GM12801 (cell line): ENCODE data around the gene ZNF70.

Experiments
- CTCF ChIP-seq: IDR thresholded peaks from one replicate; pipeline ENCODE4 v1.5.1; 2011; ENCODE audit warnings: control low read depth; ENCODE audit not compliant: insufficient read length; ENCODE audit errors: extremely low read depth

Gene ZNF70

DNA sequence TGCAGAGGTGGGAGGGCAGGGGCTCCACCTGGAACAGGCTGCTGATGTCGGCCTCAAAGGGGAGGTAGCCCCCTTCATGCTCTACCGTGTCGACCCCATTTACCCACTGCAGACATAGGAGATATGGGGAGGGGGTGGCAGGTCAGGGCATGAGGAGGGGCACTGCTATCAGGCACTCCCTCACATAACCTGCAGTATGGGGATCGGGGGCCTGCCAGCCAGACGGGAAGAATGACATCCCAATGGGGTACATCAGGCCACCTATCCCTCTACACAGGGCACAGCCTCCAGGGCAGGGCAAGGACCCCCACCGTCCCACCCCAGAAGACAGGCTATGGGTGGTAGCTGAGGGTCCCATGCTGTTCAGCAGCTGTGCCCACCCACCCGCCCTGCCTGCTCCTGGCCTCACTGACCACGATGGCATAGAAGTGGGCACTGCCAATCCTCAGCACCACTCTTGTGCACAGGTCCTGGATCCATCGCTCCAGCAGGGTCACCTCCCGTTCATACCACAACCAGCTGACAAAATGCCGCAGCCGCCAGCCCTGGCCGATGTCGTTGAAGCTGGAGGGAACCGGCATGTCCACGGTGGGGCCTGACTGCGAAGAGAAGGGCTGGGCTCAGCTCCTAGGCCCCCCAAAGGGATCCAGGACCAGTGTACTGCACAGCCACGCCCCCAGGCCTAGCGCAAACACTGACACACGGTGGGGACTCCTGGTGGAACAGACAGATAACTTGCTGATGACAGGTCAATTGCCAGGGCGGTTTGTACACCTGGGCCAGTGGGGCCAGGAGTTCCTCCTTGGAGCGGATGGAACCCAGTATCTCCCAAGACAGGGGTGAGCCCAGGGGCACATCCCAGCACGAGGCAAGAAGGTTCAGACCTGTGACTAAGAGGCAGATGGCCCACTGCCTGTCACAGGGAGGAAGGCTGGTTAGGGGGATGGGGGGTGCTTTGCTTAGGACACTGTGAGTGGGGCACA is 36.0 kb downstream of the ZNF70 start:
- TF ChIP-seq CTCF = no peak

DNA sequence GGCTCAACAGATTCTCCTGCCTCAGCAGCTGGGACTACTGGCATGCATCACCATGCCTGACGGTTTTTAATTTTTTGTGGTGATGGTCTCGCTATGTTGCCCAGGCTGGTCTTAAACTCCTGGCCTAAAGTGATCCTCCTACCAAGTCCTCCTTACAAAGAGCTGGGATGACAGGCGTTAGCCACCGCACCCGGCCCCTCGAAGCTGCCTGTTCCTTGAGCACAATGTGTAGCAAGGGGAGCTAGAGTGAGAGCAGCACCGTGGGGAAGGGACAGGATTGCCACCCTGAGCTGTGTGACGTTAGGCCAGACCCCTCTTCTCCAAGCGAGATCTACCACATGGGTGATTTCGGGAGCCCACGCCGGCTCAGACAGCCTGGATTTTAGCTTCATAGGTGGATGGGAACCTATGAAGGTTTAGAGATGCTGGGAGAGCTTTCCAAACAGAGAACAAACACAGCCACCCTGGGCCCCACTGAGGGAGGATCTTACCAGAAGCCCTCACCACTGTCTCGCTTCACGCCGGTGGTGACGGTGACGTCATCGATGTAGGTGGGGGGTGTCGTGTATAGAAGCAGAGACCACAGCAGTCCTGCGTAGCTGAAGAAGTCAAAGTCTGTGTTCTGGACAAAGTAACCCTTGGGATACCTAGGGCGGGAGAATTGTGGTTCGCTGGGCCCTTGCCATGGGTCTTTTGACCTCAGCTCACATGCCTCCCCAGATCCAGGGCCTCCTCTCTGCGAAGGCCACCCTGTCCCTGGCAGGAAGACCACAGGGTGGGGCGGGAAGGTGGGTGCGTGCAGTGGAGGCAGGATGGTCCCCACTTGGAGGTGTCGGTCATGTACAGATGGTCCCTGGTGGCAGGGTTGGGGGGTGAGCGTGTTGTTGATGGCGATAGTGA is 37.0 kb downstream of the ZNF70 start:
- TF ChIP-seq CTCF = no peak

GRCh38 chr22:23712256-23712655 is 38.7 kb downstream of the ZNF70 start:
- TF ChIP-seq CTCF = no peak

- no peak for TF ChIP-seq CTCF
Observed at GRCh38 chr22:23709107-23709506, 41.8 kb downstream of the ZNF70 start.

DNA sequence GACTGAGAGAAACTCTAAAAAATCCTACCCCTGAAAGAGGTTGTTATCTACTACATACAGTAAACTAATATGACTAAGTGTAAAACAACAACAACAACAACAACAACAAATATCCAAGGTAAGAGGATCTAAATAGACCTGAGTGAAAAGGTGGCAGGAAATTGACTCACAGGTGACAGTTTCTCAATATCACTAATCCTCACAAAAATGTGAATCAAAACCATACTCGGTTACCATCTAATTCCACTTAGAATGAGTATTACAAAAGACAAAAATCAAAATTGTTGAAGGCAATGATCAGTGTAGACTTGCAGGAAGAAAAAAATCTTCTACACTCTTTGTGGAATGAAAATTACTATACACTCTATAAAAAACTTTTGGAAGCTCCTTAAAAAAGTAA is 42.6 kb downstream of the ZNF70 start:
- TF ChIP-seq CTCF = no peak

- TF ChIP-seq CTCF = no peak
Observed at GRCh38 chr22:23705358-23705757, 45.6 kb downstream of the ZNF70 start.

DNA sequence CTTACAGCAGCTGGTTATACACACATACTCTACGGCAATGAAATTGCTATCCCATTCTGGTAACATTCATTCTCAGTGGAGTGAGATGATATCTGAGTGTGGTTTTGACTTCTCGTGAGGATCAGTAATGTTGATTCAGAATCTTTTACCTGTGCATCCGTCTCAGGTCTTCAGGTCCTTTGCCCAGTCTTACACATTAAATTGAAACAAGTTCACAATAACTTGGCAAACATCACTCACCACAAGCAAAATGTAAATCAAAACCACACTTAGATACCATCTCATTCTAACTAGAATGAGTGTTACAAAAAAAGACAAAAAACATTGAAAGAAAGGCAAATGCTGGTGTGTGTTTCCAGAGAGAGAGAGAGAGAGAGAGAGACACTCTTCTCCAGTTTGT is 46.1 kb downstream of the ZNF70 start:
- no peak for TF ChIP-seq CTCF
